HUDEP-2 (cell line): Measurements from ENCODE around the gene NACC1.
"Not testable (repeated sequence)": the region's sequence is repeated elsewhere in the genome, so short reads cannot be mapped to it uniquely, and the experiment has no call there.

Experiments used
- DNase-seq, 76 experiments: peaks; one replicate each; lab custom pipeline; 2025; ENCODE audit not compliant: unreplicated experiment in 76 of 76; lab: John Stamatoyannopoulos, UW

Gene NACC1

GRCh38 chr19:13160557-13160956 is 42.5 kb downstream of the NACC1 start:
- no peak for DNase-seq

GRCh38 chr19:13162724-13163608 is 44.9 kb downstream of the NACC1 start:
- DNase-seq: peak in 75 of 76 experiments; percentile 81 to 99 (median 98)

GRCh38 chr19:13163609-13164342 is 45.7 kb downstream of the NACC1 start:
- peak in 47 of 76 experiments; percentile 3 to 77 (median 43) for DNase-seq

GRCh38 chr19:13164343-13165161 is 46.5 kb downstream of the NACC1 start:
- no peak for DNase-seq

- no peak for DNase-seq
These were observed 47.3 kb downstream of the NACC1 start for GRCh38 chr19:13165162-13165997.

GRCh38 chr19:13166151-13166550 is 48.1 kb downstream of the NACC1 start:
- not testable (repeated sequence) for DNase-seq

- DNase-seq: no peak
These were observed 51.7 kb downstream of the NACC1 start for GRCh38 chr19:13169769-13170168.

- DNase-seq: no peak
These were observed 53.1 kb downstream of the NACC1 start for GRCh38 chr19:13171146-13171545.

GRCh38 chr19:13172346-13173138 is 54.5 kb downstream of the NACC1 start:
- peak in 65 of 76 experiments; percentile 24 to 89 (median 71) for DNase-seq

GRCh38 chr19:13173139-13173737 is 55.2 kb downstream of the NACC1 start:
- no peak for DNase-seq

- no peak for DNase-seq
These were observed 58.3 kb downstream of the NACC1 start for GRCh38 chr19:13176345-13176744.

GRCh38 chr19:13177584-13177983 is 59.5 kb downstream of the NACC1 start:
- DNase-seq: not testable (repeated sequence)

GRCh38 chr19:13178291-13178690 is 60.2 kb downstream of the NACC1 start:
- not testable (repeated sequence) for DNase-seq

GRCh38 chr19:13181747-13182388 is 63.8 kb downstream of the NACC1 start:
- peak in 39 of 76 experiments; percentile 10 to 69 (median 32) for DNase-seq

GRCh38 chr19:13184926-13185325 is 66.9 kb downstream of the NACC1 start:
- not testable (repeated sequence) for DNase-seq

GRCh38 chr19:13185763-13186657 is 67.9 kb downstream of the NACC1 start:
- not testable (repeated sequence) for DNase-seq

- DNase-seq: not testable (repeated sequence)
These were observed 68.6 kb downstream of the NACC1 start for GRCh38 chr19:13186688-13187087.
